NCI-H446 (cell line): ENCODE results near the gene SLC44A1.

ENCODE experiments used
- DNase-seq, 2 experiments: peaks; one replicate each; lab custom pipeline; 2025; lab: John Stamatoyannopoulos, UW

The SLC44A1 gene

GRCh38 chr9:105338308-105338707 lies 93.9 kb downstream of the SLC44A1 start:
- DNase-seq = no peak

GRCh38 chr9:105339849-105340248 lies 95.4 kb downstream of the SLC44A1 start:
- DNase-seq = no peak

GRCh38 chr9:105341434-105342146 lies 97.1 kb downstream of the SLC44A1 start:
- no peak for DNase-seq

- no peak for DNase-seq
Observed at GRCh38 chr9:105342147-105342505, 97.7 kb downstream of the SLC44A1 start.

- DNase-seq = no peak
Observed at GRCh38 chr9:105344283-105344682, 99.8 kb downstream of the SLC44A1 start.

GRCh38 chr9:105345626-105346025 lies 101.2 kb downstream of the SLC44A1 start:
- no peak for DNase-seq

GRCh38 chr9:105346273-105346672 lies 101.8 kb downstream of the SLC44A1 start:
- DNase-seq = no peak

GRCh38 chr9:105354448-105354847 lies 110.0 kb downstream of the SLC44A1 start:
- DNase-seq = no peak

GRCh38 chr9:105355781-105356180 lies 111.3 kb downstream of the SLC44A1 start:
- DNase-seq = no peak

- no peak for DNase-seq
Observed at GRCh38 chr9:105357937-105358336, 113.5 kb downstream of the SLC44A1 start.

- no peak for DNase-seq
Observed at GRCh38 chr9:105359892-105360291, 115.4 kb downstream of the SLC44A1 start.

- DNase-seq = no peak
Observed at GRCh38 chr9:105360344-105360743, 115.9 kb downstream of the SLC44A1 start.

GRCh38 chr9:105361873-105362272 lies 117.4 kb downstream of the SLC44A1 start:
- DNase-seq = no peak

- DNase-seq = no peak
Observed at GRCh38 chr9:105362470-105362869, 118.0 kb downstream of the SLC44A1 start.

- DNase-seq = no peak
Observed at GRCh38 chr9:105363837-105364236, 119.4 kb downstream of the SLC44A1 start.

- no peak for DNase-seq
Observed at GRCh38 chr9:105369911-105370310, 125.5 kb downstream of the SLC44A1 start.

- no peak for DNase-seq
Observed at GRCh38 chr9:105373723-105374122, 129.3 kb downstream of the SLC44A1 start.

GRCh38 chr9:105375323-105375722 lies 130.9 kb downstream of the SLC44A1 start:
- no peak for DNase-seq

GRCh38 chr9:105376893-105377292 lies 132.4 kb downstream of the SLC44A1 start:
- DNase-seq = no peak

- no peak for DNase-seq
Observed at GRCh38 chr9:105385381-105385985, 141.0 kb downstream of the SLC44A1 start.

GRCh38 chr9:105389796-105390195 lies 145.3 kb downstream of the SLC44A1 start:
- no peak for DNase-seq

GRCh38 chr9:105390871-105391270 lies 146.4 kb downstream of the SLC44A1 start:
- no peak for DNase-seq

- DNase-seq = no peak
Observed at GRCh38 chr9:105391288-105391687, 146.8 kb downstream of the SLC44A1 start.

- no peak for DNase-seq
Observed at GRCh38 chr9:105392531-105392930, 148.1 kb downstream of the SLC44A1 start.
